Activated naive CD8-positive, alpha-beta T cell (primary cell): Measurements from ENCODE around the gene MRRF.

Experiments used
- H3K27ac Mint-ChIP-seq: one replicate; pipeline ENCODE4 v1.8.0; 2021; ENCODE audit warnings: mixed read lengths
- H3K27me3 Mint-ChIP-seq: one replicate; pipeline ENCODE4 v1.8.0; 2021; ENCODE audit warnings: mixed read lengths
- H3K36me3 Mint-ChIP-seq: one replicate; pipeline ENCODE4 v1.8.0; 2021; ENCODE audit warnings: mixed read lengths
- H3K4me1 Mint-ChIP-seq: one replicate; pipeline ENCODE4 v1.8.0; 2021; ENCODE audit warnings: low read depth, mixed read lengths
- H3K4me3 Mint-ChIP-seq: one replicate; pipeline ENCODE4 v1.8.0; 2021; ENCODE audit warnings: mild to moderate bottlenecking, mixed read lengths
- H3K9me3 Mint-ChIP-seq: one replicate; pipeline ENCODE4 v1.8.0; 2021; ENCODE audit warnings: low read depth, mixed read lengths

The MRRF gene

GRCh38 chr9:122379340-122379739 is 114.7 kb downstream of the MRRF start:
- peaks cover 3% of the 10 kb centered on the region for H3K27me3 Mint-ChIP-seq
- H3K36me3 Mint-ChIP-seq, result peaks cover 2% of the 10 kb centered on the region
- no peak overlapping the region for H3K27ac Mint-ChIP-seq
- H3K9me3 Mint-ChIP-seq, result peaks cover 4% of the 10 kb centered on the region
- H3K4me3 Mint-ChIP-seq, result no peak overlapping the region
- H3K4me1 Mint-ChIP-seq, result peaks cover 2% of the 10 kb centered on the region

- peaks cover 3% of the 10 kb centered on the region for H3K27me3 Mint-ChIP-seq
- H3K4me3 Mint-ChIP-seq, result no peak overlapping the region
- peaks cover 4% of the 10 kb centered on the region for H3K9me3 Mint-ChIP-seq
- H3K4me1 Mint-ChIP-seq, result peaks cover 2% of the 10 kb centered on the region
- no peak overlapping the region for H3K27ac Mint-ChIP-seq
- peaks cover 2% of the 10 kb centered on the region for H3K36me3 Mint-ChIP-seq
These were observed 115.6 kb downstream of the MRRF start for GRCh38 chr9:122380293-122380692.
